HUDEP-2 (cell line): ENCODE measurements around the gene ANXA6.
A peak's percentile ranks its signal among the peaks of the same experiment; 100 is the strongest.

Experiments
- DNase-seq, 76 experiments: peaks; one replicate each; lab custom pipeline; 2025; ENCODE audit not compliant: unreplicated experiment in 76 of 76; lab: John Stamatoyannopoulos, UW

The ANXA6 gene

GRCh38 chr5:151068433-151069197 is 89.0 kb downstream of the ANXA6 start:
- no peak for DNase-seq

- no peak for DNase-seq
Measured at GRCh38 chr5:151067632-151068432, 89.7 kb downstream of the ANXA6 start.

- no peak for DNase-seq
Measured at GRCh38 chr5:151066920-151067319, 90.7 kb downstream of the ANXA6 start.

DNA sequence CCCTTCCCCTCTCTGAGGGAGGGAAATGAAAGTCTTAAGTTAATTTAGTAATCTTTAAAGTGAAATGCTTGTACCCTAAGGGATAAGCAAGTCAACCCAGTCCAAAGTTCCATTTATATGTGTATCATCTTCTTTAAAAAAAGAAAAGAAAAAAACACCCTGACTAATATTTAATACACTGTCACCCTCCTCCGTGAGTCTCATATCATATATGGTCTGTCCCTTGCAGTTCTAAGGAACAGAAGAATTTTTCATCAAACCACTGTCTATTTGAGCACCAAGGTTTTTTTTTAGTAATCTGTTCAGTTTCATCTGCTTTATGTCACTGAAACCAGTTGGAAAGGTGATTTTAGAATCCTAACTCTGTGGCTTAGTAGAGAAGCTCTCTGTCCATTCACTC is 92.0 kb downstream of the ANXA6 start:
- DNase-seq = no peak

DNA sequence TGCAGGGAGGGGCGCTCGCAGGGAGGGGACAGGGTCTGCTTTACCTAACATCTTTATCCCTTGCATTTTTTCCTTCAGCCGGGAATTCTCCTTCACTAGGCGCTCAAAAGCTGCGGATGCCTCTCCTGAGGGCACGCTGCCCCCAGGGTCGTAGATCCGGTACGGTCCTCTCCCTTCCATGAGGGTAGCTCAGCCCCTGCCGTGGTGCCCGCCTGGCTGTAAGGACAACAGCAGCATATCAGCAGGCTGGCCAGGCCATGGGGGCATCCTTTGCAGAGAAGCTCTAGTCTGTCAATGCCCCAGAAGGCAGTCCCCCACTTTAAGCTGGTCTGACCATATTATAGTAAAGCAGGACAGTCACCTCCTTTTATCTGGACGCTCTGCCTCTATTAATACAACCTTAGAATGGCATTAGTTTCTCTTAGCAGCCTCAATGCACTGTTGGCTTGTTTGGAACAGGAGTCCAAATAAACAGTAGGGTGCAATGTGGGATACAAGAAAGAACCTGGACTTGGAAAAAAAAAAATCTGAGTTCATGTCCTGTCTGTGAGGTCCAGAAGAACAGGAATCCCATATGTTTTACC is 92.6 kb downstream of the ANXA6 start:
- no peak for DNase-seq

GRCh38 chr5:151063142-151063989 is 94.2 kb downstream of the ANXA6 start:
- peak in 9 of 76 experiments; percentile 5 to 50 (median 17) for DNase-seq

DNA sequence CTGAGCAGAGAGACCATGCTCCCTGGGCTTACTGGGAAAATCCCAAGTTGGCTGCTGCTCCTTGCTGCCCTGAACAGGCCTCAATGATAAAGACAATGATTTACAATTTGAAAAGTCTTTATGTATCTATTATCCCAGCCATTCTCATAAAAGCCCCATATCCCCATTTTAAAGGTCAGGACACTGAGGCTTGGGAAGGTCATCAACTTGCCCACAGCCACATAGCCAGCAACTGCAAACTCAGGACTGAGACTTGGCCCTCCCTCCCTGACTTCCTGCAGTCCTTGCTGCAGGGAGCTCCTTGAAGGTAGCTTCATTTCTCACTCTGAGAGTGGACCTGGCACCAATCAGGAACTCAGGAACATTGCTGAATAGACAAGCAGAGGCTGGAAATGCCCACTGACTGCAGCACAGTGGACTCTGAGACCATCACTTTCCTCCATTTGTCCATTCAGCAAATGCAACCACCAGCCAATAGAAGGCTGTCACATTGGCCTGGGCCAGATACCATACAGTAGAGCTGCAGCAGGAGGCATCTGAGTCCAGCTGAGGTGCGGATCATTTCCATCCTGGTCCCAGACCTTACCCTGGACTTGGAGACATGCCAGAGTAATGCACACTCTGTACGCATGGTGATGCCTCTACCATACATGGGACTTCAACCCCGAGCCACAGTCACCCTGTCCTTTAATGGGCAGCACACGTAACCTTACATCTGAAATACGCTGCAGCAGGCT is 95.0 kb downstream of the ANXA6 start:
- DNase-seq = no peak

- DNase-seq = no peak
Measured at GRCh38 chr5:151060742-151061141, 96.8 kb downstream of the ANXA6 start.

- DNase-seq = peak in 1 of 76 experiments; percentile 5
Measured at GRCh38 chr5:151058891-151059489, 98.6 kb downstream of the ANXA6 start.

DNA sequence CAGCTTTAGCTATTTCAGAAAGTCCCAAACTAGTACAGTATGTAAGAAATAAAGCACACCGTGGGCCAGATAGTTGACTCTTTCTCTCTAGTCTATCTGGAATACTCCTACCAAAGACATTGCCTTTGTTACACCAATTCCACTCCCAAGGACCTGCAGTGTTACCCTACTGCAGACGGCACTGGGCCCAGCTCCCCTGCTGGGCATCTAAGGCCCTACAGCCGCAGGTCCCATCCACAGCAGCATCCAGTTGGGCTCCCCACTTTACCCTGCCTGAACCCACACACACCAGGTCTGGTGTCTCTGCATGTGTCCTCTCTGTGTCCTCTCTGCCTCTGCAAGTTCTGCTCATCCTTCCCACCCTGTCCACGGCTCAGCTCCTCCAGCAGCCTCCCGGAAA is 99.3 kb downstream of the ANXA6 start:
- no peak for DNase-seq

GRCh38 chr5:151056379-151057325 is 100.9 kb downstream of the ANXA6 start:
- DNase-seq = no peak

- DNase-seq = no peak
Measured at GRCh38 chr5:151055336-151055735, 102.2 kb downstream of the ANXA6 start.

DNA sequence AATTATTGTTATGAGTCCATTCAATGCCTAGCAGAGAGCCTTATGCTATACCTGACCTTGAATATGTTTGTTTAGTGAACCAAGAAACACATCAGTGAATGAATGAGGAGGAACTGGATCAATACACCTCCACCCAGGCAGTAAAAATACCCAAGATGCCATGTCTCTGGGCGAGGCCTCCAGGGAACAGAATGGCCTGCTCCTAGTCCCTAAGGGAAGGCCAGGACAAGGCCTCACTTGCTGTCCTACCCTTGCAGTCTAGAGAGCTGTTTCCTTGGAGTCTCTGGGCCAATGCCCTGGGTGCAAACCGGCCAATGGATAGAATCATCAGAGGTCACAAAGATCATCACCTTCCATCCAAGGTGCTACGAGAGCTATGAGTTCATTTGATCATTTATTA is 102.9 kb downstream of the ANXA6 start:
- DNase-seq = no peak

- DNase-seq = no peak
Measured at GRCh38 chr5:151053796-151054462, 103.7 kb downstream of the ANXA6 start.

- no peak for DNase-seq
Measured at GRCh38 chr5:151052836-151053235, 104.7 kb downstream of the ANXA6 start.

DNA sequence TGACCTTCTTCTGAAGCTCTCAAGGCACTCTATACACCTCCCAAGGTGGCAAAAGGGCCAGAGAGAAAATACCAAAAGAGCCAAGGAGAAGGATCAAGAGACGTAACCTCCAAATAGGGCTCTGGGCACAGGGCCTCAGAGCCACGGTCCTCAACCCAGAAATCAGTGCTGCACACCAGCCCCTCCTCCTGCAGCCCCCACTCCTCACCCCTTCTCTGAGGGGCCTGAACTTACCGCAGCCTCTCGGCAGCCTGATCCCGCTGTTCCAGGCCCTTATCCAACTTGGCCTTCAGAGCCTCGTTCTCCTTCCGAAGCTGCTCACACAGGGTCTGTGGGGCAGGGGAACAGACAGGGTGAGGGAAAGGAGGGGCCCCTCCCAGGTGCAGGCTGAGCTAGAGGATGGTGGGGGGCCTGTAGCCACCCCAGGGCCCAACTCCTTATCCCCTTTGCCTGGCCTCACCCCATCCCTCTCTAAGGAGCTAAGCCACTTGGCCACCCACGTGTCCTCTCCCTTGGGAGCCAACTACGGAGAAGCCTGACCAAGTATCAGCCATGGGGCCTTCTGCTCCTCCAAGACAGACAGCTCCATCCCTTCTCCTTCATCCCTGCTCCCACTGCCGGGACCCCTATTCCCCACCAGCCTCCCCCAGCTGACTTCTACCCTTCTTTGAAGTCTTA is 105.5 kb downstream of the ANXA6 start:
- no peak for DNase-seq
